ENCODE data around the gene AIMP1.
"Not testable (repeated sequence)": the region's sequence is repeated elsewhere in the genome, so short reads cannot be mapped to it uniquely, and the experiment has no call there.

Gene AIMP1

GRCh38 chr4:106353786-106354185 is 37.4 kb downstream of the AIMP1 start:
- no peak for DNase-seq

GRCh38 chr4:106355193-106355592 is 38.8 kb downstream of the AIMP1 start:
- no peak for DNase-seq

- DNase-seq: no peak
These were observed 42.5 kb downstream of the AIMP1 start for GRCh38 chr4:106358899-106359298.

- no peak for DNase-seq
These were observed 45.9 kb downstream of the AIMP1 start for GRCh38 chr4:106362086-106362825.

- DNase-seq: no peak
These were observed 47.9 kb downstream of the AIMP1 start for GRCh38 chr4:106364282-106364681.

GRCh38 chr4:106365613-106366012 is 49.3 kb downstream of the AIMP1 start:
- DNase-seq: no peak

GRCh38 chr4:106366026-106366425 is 49.7 kb downstream of the AIMP1 start:
- DNase-seq: no peak

GRCh38 chr4:106367072-106367471 is 50.7 kb downstream of the AIMP1 start:
- DNase-seq: no peak

- DNase-seq: no peak
These were observed 52.3 kb downstream of the AIMP1 start, which contains the start of gene GIMD1 for GRCh38 chr4:106368678-106369077. GIMD1 (minus strand) TSS chr4:106368778; CDS start chr4:106367435, 1,343 bp downstream.

- peak; percentile 2 for DNase-seq
These were observed 53.2 kb downstream of the AIMP1 start for GRCh38 chr4:106369456-106370060.

- DNase-seq: no peak
These were observed 53.9 kb downstream of the AIMP1 start for GRCh38 chr4:106370214-106370613.

GRCh38 chr4:106371161-106371560 is 54.8 kb downstream of the AIMP1 start:
- DNase-seq: no peak

GRCh38 chr4:106373026-106373425 is 56.7 kb downstream of the AIMP1 start:
- no peak for DNase-seq

GRCh38 chr4:106380179-106380578 is 63.8 kb downstream of the AIMP1 start:
- DNase-seq: no peak

GRCh38 chr4:106384878-106385277 is 68.5 kb downstream of the AIMP1 start:
- DNase-seq: no peak

- no peak for DNase-seq
These were observed 69.6 kb downstream of the AIMP1 start for GRCh38 chr4:106385853-106386393.

GRCh38 chr4:106395582-106395981 is 79.2 kb downstream of the AIMP1 start:
- no peak for DNase-seq

GRCh38 chr4:106398898-106399297 is 82.5 kb downstream of the AIMP1 start:
- DNase-seq: not testable (repeated sequence)

Measured in NCI-H1694 (cell line).